ENCODE data around the gene FGF10.

- no peak for TF ChIP-seq POLR2A (IDR thresholded peaks at IDR 0.05)
- TF ChIP-seq CTCF (IDR thresholded peaks at IDR 0.05): no peak
These were observed 1.1 kb upstream of the FGF10 start for GRCh38 chr5:44390351-44390750.

Data from uterus (tissue), 2 donors.